ENCODE data around the gene CTAGE9. TPM values are rescaled to one million over a fixed set of nuclear protein-coding genes. Genes with fewer than 3 reads are reported as not detected.
"Not testable (repeated sequence)": the region's sequence is repeated elsewhere in the genome, so short reads cannot be mapped to it uniquely, and the experiment has no call there.

Gene CTAGE9
- total and polyA plus RNA-seq, 5 donors from 2014 or later, result not detected

DNA sequence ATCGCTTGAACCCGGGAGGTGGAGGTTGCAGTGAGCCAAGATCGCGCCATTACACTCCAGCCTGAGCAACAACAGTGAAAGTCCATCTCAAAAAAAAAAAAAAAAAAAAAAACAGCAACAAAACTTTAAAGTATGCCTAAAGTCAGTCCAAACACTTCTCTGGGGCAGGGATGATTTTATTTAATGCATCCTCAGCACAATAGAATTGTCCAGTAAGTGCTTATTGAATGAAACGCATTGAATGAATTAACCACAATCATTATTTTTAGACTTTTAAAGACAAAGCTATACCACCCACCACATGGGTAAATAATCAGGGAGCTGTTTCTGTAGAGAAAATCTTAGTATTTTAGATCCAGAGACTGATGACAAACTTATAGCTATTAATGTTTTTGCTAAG, 16.6 kb upstream of the CTAGE9 start:
- H3K27me3 ChIP-seq (ENCODE audit: control insufficient read depth, insufficient read depth, low read length), result no peaks in the 10 kb centered on the region
- peaks cover 0 to 8% (median 0%) of the 10 kb centered on the region in 7 donors for H3K9me3 Mint-ChIP-seq
- no peak overlapping the region for H3K27ac ChIP-seq (ENCODE audit: insufficient read depth, low read length, poor library complexity, severe bottlenecking)
- H3K27ac Mint-ChIP-seq, result no peak overlapping the region
- no peak overlapping the region for H3K4me3 ChIP-seq (ENCODE audit: low read depth, low read length)
- H3K4me3 Mint-ChIP-seq, result no peak overlapping the region
- H3K36me3 Mint-ChIP-seq, result peaks cover 5% of the 10 kb centered on the region
- no peak for ATAC-seq (ENCODE audit: low read depth in 2 of 2)
- no peaks in the 10 kb centered on the region for H3K27me3 Mint-ChIP-seq
- no peaks in the 10 kb centered on the region for H3K36me3 ChIP-seq (ENCODE audit: control insufficient read depth, insufficient read depth, low read length)
- no peaks in the 10 kb centered on the region for H3K4me1 Mint-ChIP-seq
- DNase-seq, result no peak
- H3K4me1 ChIP-seq (ENCODE audit: control insufficient read depth, insufficient read depth, low read length, poor library complexity, severe bottlenecking), result no peaks in the 10 kb centered on the region
- H3K9me3 ChIP-seq (ENCODE audit: control insufficient read depth in 2 of 2, low read length in 2 of 2), result no peaks in the 10 kb centered on the region

DNA sequence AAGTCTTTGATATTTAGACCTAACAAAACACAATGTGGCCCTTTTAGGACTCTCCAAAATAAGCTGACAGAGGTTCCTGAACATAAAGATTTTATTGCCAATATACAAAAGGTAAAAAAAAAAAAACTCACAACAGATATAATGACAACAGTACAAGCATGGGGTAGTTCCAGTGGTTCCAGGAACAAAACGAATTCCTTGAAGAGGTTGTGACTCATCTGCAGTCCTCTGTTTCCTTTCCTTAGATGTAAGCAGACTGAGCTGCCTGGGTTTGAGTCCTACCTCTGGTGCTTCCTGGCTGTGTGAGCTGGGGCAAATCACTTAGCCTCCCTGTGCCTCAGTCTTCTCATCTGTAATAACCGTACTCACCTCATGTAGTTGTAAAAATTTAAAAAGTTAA, 13.3 kb upstream of the CTAGE9 start:
- Mint-ChIP-seq H3K27ac (no peak overlapping the region), H3K4me1 (no peaks in the 10 kb centered on the region), H3K9me3 (peaks cover 0 to 8% (median 0%) of the 10 kb centered on the region in 7 donors), H3K27me3 (no peaks in the 10 kb centered on the region), H3K36me3 (peaks cover 5% of the 10 kb centered on the region), H3K4me3 (no peak overlapping the region)
- Histone ChIP-seq H3K27ac (ENCODE audit: insufficient read depth, low read length, poor library complexity, severe bottlenecking) (no peak overlapping the region), H3K27me3 (ENCODE audit: control insufficient read depth, insufficient read depth, low read length) (no peaks in the 10 kb centered on the region), H3K36me3 (ENCODE audit: control insufficient read depth, insufficient read depth, low read length) (no peaks in the 10 kb centered on the region), H3K4me1 (ENCODE audit: control insufficient read depth, insufficient read depth, low read length, poor library complexity, severe bottlenecking) (no peaks in the 10 kb centered on the region), H3K9me3 (ENCODE audit: control insufficient read depth in 2 of 2, low read length in 2 of 2) (no peaks in the 10 kb centered on the region), H3K4me3 (ENCODE audit: low read depth, low read length) (no peak overlapping the region)
- DNase-seq, result peak in 1 of 3 donors; percentile 18
- no peak for ATAC-seq (ENCODE audit: low read depth in 2 of 2)

DNA sequence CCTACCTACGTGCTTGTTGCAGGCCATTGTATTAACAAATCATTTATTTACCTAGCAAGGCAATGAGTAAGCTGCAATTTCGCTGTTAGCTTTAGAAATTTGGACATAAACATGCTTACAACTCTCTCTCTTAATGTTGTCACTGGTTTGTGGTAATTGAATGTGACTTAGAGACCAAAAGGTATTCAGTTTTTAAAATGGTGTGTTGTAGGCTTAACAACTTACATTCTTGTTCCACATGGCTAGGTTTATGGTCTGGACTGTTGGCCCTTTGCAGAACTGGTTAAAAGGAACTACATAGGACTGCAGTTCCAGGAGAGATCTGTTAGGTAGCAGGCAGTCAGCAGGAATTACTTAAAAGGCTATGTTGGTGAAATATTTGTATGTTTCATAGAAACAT, 10.3 kb upstream of the CTAGE9 start:
- Histone ChIP-seq H3K9me3 (ENCODE audit: control insufficient read depth in 2 of 2, low read length in 2 of 2) (no peaks in the 10 kb centered on the region), H3K36me3 (ENCODE audit: control insufficient read depth, insufficient read depth, low read length) (no peaks in the 10 kb centered on the region), H3K4me3 (ENCODE audit: low read depth, low read length) (no peak overlapping the region), H3K27ac (ENCODE audit: insufficient read depth, low read length, poor library complexity, severe bottlenecking) (no peak overlapping the region), H3K27me3 (ENCODE audit: control insufficient read depth, insufficient read depth, low read length) (no peaks in the 10 kb centered on the region), H3K4me1 (ENCODE audit: control insufficient read depth, insufficient read depth, low read length, poor library complexity, severe bottlenecking) (no peaks in the 10 kb centered on the region)
- no peaks in the 10 kb centered on the region for H3K36me3 Mint-ChIP-seq
- peaks cover 0 to 2% (median 0%) of the 10 kb centered on the region in 7 donors for H3K9me3 Mint-ChIP-seq
- no peak for DNase-seq
- ATAC-seq (ENCODE audit: low read depth in 2 of 2), result no peak
- H3K27me3 Mint-ChIP-seq, result no peaks in the 10 kb centered on the region
- no peaks in the 10 kb centered on the region for H3K4me1 Mint-ChIP-seq
- no peak overlapping the region for H3K27ac Mint-ChIP-seq
- no peak overlapping the region for H3K4me3 Mint-ChIP-seq

DNA sequence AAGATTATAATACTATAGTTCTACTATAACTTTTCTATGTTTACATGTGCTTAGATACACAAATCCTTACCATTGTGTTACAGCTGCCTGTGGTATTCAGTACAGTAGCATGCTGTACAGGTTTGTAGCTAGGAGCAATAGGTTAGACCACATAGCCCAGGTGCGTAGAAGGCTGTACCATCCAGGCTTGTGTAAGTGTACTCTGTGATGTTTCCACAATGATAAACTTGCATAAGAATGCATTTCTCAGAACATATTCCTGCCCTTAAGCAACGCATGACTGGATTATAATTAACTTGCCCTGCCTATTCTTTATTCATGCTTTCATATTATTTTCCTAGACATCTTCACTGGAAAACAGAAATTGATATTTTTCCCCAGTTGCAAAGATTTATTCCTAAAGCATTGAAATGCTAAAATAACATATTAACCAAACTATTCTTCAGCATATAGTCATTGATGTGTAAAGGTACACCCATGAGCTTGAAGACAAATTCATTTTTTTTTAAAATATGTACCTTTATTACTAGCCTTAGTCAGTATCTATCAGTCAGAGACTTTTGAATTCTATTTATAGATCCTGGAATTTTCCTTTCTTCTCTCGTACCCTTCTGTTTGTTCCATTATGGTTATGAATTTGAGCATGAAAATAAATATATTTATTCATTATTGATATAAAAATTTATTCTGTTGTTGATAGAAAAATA, 7.2 kb upstream of the CTAGE9 start:
- H3K27me3 Mint-ChIP-seq, result no peaks in the 10 kb centered on the region
- no peaks in the 10 kb centered on the region for H3K4me1 ChIP-seq (ENCODE audit: control insufficient read depth, insufficient read depth, low read length, poor library complexity, severe bottlenecking)
- H3K27ac ChIP-seq (ENCODE audit: insufficient read depth, low read length, poor library complexity, severe bottlenecking), result no peak overlapping the region
- no peak for ATAC-seq (ENCODE audit: low read depth in 2 of 2)
- no peak overlapping the region for H3K4me3 ChIP-seq (ENCODE audit: low read depth, low read length)
- H3K27ac Mint-ChIP-seq, result no peak overlapping the region
- H3K36me3 Mint-ChIP-seq, result no peaks in the 10 kb centered on the region
- H3K4me1 Mint-ChIP-seq, result no peaks in the 10 kb centered on the region
- no peaks in the 10 kb centered on the region for H3K9me3 ChIP-seq (ENCODE audit: control insufficient read depth in 2 of 2, low read length in 2 of 2)
- no peak overlapping the region for H3K4me3 Mint-ChIP-seq
- H3K9me3 Mint-ChIP-seq, result no peaks in the 10 kb centered on the region
- no peaks in the 10 kb centered on the region for H3K36me3 ChIP-seq (ENCODE audit: control insufficient read depth, insufficient read depth, low read length)
- no peak for DNase-seq
- no peaks in the 10 kb centered on the region for H3K27me3 ChIP-seq (ENCODE audit: control insufficient read depth, insufficient read depth, low read length)

DNA sequence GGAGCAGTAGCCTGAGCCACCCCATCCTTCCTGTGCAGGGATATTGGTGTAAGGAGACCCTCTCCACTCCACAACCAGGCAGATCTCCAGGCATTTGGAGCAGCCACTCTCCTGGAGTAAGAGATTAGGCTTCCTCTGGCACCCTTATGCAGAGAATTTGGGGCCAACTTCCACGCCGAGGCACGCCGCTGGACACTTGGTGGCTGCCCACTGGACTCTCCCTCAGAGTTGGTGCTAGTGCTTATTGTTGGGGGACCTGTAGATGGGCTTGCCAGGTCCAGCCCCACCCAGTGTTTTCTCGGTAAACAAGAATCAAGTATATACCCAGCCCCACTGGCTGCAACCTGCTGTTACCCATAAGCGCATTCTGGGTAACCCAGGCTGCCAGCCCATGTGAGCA, 4.8 kb upstream of the CTAGE9 start:
- H3K27me3 ChIP-seq (ENCODE audit: control insufficient read depth, insufficient read depth, low read length); H3K36me3 Mint-ChIP-seq; H3K9me3 Mint-ChIP-seq; H3K27ac Mint-ChIP-seq; H3K4me3 Mint-ChIP-seq; DNase-seq; H3K36me3 ChIP-seq (ENCODE audit: control insufficient read depth, insufficient read depth, low read length); H3K27ac ChIP-seq (ENCODE audit: insufficient read depth, low read length, poor library complexity, severe bottlenecking); H3K4me3 ChIP-seq (ENCODE audit: low read depth, low read length); H3K4me1 ChIP-seq (ENCODE audit: control insufficient read depth, insufficient read depth, low read length, poor library complexity, severe bottlenecking); H3K27me3 Mint-ChIP-seq; H3K4me1 Mint-ChIP-seq; H3K9me3 ChIP-seq (ENCODE audit: control insufficient read depth in 2 of 2, low read length in 2 of 2): not testable (repeated sequence)
- peak in 1 of 2 donors; percentile 14 for ATAC-seq (ENCODE audit: low read depth in 2 of 2)

DNA sequence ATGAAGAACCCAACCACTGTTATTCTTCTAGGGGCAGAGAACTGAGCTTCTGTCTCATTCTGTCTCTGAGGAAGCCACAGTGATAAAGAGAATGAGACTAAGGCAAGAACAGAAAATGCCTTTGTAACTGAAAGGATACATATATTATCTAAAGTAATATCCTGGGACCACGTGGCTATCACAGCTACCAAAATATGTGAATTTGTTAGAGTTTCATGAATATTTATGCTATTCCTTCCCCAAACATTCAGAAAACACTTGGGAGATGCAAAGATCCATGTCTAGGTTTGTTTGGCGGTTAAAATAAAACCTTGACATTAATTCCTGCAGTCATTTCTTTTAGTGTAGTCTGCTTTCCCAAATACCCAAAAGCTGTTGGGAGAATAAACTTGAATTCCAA, 6.9 kb downstream of the CTAGE9 start:
- not testable (repeated sequence) for H3K4me3 Mint-ChIP-seq; ATAC-seq (ENCODE audit: low read depth in 2 of 2); DNase-seq; H3K36me3 Mint-ChIP-seq; H3K4me1 ChIP-seq (ENCODE audit: control insufficient read depth, insufficient read depth, low read length, poor library complexity, severe bottlenecking); H3K9me3 ChIP-seq (ENCODE audit: control insufficient read depth in 2 of 2, low read length in 2 of 2); H3K27me3 ChIP-seq (ENCODE audit: control insufficient read depth, insufficient read depth, low read length); H3K27ac Mint-ChIP-seq; H3K4me1 Mint-ChIP-seq; H3K36me3 ChIP-seq (ENCODE audit: control insufficient read depth, insufficient read depth, low read length); H3K27me3 Mint-ChIP-seq; H3K27ac ChIP-seq (ENCODE audit: insufficient read depth, low read length, poor library complexity, severe bottlenecking); H3K9me3 Mint-ChIP-seq; H3K4me3 ChIP-seq (ENCODE audit: low read depth, low read length)

DNA sequence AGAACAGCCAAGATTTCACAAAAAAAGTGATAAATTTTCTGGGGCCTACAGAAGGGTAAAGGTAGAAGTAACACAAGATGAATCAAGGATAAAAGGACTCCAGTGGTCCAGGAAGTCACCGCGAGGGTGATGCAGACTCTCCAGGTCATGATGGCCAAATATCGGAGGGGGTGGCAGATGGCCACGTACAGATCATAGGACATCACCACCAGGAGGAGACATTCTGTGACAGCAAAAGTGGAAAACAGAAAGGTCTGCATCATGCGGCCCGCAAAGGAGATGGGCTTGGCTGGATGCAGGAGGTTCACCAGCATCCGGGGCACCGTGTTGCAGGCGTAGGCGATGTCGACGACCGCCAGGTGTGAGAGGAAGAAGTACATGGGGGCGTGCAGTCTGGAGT, 10.0 kb downstream of the CTAGE9 start:
- not testable (repeated sequence) for H3K27ac Mint-ChIP-seq; H3K36me3 ChIP-seq (ENCODE audit: control insufficient read depth, insufficient read depth, low read length); H3K36me3 Mint-ChIP-seq; H3K27me3 ChIP-seq (ENCODE audit: control insufficient read depth, insufficient read depth, low read length); H3K4me3 Mint-ChIP-seq; H3K4me1 ChIP-seq (ENCODE audit: control insufficient read depth, insufficient read depth, low read length, poor library complexity, severe bottlenecking); H3K9me3 ChIP-seq (ENCODE audit: control insufficient read depth in 2 of 2, low read length in 2 of 2); H3K9me3 Mint-ChIP-seq; H3K4me3 ChIP-seq (ENCODE audit: low read depth, low read length); H3K27ac ChIP-seq (ENCODE audit: insufficient read depth, low read length, poor library complexity, severe bottlenecking); DNase-seq; H3K27me3 Mint-ChIP-seq; H3K4me1 Mint-ChIP-seq; ATAC-seq (ENCODE audit: low read depth in 2 of 2)

DNA sequence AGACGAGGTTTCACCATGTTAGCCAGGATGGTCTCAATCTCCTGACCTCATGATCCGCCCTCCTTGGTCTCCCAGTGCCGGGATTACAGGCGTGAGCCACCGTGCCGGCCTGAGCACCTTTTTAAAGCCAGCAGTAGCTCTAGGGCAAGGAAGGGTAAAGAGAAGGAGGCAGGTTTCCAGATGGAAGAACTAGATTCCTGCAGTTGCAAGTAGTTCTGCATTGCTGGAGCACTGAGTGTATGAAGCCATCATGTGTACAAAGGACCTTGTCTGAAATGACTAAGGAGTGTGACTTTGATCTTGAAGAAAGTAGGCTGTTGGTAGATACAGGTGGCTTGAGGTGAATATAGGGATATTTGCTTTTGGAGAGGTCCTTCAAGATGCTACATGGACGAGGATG, 13.9 kb downstream of the CTAGE9 start:
- ATAC-seq (ENCODE audit: low read depth in 2 of 2) (no peak), DNase-seq (no peak)
- Mint-ChIP-seq H3K27me3 (no peaks in the 10 kb centered on the region), H3K9me3 (no peaks in the 10 kb centered on the region), H3K36me3 (no peaks in the 10 kb centered on the region), H3K4me3 (no peak overlapping the region), H3K4me1 (no peaks in the 10 kb centered on the region), H3K27ac (no peak overlapping the region)
- H3K9me3 ChIP-seq (ENCODE audit: control insufficient read depth in 2 of 2, low read length in 2 of 2), result no peaks in the 10 kb centered on the region
- no peak overlapping the region for H3K4me3 ChIP-seq (ENCODE audit: low read depth, low read length)
- H3K36me3 ChIP-seq (ENCODE audit: control insufficient read depth, insufficient read depth, low read length), result no peaks in the 10 kb centered on the region
- no peaks in the 10 kb centered on the region for H3K4me1 ChIP-seq (ENCODE audit: control insufficient read depth, insufficient read depth, low read length, poor library complexity, severe bottlenecking)
- H3K27ac ChIP-seq (ENCODE audit: insufficient read depth, low read length, poor library complexity, severe bottlenecking), result no peak overlapping the region
- no peaks in the 10 kb centered on the region for H3K27me3 ChIP-seq (ENCODE audit: control insufficient read depth, insufficient read depth, low read length)
